TTC549 (cell line): ENCODE results near the gene CISH.

Source experiments
- FAIRE-seq: peaks from 2 replicates; lab custom pipeline; 2012; peaks lifted over from hg19 to GRCh38; lab: Jason Lieb, UNC

CISH gene

DNA sequence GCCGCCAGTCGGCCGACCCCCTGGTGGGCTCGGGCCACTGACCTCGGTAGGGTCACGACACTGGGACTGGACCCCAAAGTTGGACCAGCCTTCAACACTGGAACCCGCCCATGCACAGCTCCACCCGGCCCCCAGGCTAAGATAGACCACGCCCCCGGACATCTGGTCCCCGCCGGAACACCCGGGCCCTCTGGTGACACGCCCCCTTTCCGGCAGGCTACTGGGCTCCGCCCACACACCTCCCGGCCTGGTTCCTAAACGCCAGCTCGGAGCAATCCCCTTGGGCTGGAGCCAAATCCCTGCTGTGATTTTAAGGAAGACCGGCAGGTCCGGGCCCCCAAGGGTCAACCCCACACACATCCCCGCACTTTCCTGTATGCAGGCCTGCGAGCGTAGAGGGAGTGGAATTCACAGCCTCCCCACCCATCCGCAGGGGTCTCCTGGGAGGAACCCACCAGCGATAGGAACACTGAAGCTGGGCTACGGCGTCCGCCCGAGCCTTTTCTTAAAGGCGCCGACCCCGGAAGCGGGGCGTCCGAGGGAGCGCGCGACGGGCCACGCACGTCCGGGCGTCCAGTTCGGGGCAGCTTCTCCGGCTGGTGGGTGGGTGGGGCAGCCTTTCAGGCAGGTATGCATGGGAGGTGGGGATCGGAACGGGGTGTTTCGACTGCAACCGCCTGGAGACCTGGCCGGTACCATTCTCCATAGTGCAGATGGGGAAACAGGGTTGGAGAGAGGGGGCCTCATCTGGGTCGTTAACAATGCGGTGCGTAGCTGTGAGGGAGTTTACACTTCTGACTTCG is 42.4 kb downstream of the CISH start, which contains the start of gene HEMK1:
Gene HEMK1 (plus strand): TSS at position 576 of the 803 bp plus-strand sequence. CDS start 1,583 bp downstream, outside the sequence.
- peak; percentile 41 for FAIRE-seq

DNA sequence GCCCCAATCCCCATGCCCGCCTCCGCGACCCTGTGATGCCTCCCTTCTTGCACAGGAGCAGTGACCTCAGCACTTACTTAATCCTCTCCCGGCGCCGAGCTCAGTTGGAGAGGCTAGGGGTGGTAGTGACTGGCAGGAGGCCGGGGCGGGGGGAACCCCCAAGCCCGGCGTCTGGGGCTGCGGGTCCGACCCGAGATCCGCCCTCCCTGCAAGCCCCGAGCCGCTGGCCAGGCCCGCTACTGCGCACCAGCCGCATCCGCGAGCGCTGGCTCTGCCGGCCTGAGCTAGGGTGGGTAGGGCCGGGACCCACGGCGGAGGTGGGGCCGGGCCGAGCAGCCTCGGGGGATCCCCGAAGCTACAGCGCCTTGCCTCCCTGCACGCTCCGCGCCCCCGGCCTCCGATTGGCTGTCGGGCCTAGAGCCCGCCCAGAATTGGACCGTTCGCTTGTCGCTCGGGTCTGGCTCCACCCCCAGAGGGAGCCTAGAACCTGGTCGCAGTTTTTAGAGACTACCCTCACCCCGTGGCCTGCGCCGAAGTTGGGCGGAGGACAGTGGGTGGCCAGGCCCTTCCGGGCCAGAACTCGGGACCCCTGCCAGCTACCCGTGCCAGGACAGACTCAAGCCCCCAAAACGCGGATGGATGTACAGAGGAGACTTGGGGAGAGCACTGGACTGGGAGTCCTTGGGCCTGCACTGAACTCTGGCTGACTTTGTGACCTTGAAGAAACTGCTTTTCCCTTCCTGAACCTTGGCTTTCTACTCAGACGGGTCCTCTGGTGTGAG is 44.0 kb downstream of the CISH start, which contains the start of gene C3orf18:
Gene C3orf18 (minus strand): TSS at position 362 of the 782 bp plus-strand sequence. CDS start 2,048 bp downstream, outside the sequence.
- no peak for FAIRE-seq

DNA sequence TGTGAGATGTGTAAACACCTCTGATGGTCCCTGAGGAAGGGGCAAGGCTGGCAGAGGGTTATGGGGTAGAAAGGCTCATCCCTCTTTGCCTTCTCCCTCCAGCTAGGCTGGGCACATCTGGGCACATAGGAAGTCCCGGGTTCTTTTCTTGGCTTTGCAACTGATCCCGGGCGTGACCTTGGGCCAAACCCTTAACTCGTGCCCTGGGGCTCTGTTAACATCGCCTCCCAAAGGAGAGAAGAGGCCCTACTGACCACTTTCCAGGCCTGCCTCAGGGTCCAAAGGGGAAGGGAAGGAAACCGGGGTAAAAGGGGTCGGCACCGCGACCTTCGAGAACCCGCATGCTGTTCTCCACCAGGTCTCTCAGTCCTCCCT is 44.6 kb downstream of the CISH start:
- no peak for FAIRE-seq

DNA sequence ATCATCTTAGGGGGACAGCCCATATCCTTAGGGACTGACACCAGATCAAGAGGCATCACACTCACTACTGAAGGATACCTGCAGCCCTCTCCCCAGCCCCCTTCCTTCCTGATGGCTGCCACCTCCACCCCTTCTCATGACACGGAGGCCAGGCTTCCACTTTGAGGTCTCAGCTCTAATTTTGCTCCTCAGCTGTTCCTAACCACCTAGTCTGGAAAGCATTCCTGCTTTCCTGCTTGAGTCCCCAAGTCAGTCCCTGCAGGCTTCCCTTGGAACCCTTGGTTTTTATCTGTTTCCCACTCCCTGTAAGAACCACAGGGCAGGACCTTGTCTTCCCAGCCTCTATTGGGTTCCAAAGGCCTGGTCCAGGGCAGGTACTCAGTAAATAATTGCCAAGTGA is 47.3 kb downstream of the CISH start:
- FAIRE-seq = no peak

DNA sequence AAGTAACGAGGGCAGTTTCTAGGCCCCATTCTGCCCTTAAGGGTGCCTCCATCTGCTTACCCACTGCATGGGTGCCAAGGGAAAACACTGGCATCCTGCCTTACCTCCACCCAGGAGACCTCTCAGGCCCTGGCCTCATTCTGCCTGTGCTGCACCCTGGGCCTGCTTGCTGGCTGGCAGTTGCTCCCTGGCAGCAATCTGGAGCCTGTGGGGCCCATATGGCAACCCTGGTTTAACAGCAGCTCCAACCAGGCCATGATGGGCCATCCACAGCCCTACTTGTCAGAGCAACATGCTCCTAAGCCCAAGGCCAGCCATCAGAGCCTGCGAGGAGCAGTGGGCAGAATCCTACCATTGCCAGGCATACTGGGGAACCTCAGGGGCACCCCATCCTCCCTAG is 47.7 kb downstream of the CISH start:
- no peak for FAIRE-seq

DNA sequence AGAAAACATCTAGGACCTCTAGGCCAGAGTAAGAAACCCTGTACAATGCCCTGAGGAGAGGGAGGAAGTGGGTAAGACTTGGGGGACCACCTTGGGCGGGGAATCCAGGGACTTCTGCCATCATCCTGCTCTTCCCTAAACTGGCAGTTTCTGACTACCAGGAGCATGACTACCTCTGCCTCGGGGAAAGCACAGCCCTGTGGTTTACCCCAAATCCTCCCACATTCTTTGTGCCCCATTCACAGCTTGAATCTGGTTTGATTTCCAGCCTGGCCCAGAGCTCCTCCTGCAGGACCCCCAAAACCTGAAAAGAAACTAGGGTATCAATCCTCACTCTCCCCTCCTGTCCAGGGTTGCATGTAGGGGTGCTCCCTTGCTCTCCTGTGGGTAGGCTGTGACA is 48.7 kb downstream of the CISH start:
- no peak for FAIRE-seq

DNA sequence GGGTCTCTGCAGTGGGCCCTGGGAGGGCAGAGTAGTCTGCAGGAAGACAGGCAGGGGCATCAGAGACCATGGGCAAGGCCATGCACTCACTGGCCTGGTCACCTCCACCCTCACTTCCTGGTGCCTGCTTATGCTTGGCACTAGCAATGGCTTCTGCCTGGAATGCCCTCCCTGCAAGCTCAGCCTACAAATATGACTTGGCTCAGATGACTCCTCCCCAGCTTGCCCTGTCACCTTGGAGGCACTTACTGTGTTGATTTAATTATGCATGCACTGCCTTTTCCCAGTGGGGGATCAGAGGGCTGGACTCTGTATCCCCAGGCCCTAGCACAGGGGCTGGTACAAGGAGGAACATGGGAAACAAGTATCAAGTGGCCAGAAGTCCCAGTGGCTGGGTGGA is 51.9 kb downstream of the CISH start:
- no peak for FAIRE-seq

DNA sequence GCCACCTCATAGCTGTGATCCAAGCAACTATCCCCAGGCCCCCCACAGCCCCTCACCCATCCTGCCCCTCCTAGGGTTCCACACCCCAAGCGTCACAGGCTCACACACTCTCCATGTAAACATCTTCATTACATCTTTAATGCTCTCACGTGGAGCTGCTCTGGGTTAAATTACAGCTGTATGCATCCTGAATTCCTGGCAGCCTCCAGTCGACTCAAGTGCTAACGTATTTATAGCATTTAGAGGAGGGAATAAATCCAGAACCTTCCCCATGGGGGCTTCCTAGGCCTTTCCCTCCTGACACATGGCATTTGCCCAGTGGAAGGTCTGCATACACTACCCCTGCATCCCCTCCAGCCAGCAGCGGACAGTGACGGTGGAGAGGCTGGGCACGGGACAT is 53.7 kb downstream of the CISH start:
- no peak for FAIRE-seq

DNA sequence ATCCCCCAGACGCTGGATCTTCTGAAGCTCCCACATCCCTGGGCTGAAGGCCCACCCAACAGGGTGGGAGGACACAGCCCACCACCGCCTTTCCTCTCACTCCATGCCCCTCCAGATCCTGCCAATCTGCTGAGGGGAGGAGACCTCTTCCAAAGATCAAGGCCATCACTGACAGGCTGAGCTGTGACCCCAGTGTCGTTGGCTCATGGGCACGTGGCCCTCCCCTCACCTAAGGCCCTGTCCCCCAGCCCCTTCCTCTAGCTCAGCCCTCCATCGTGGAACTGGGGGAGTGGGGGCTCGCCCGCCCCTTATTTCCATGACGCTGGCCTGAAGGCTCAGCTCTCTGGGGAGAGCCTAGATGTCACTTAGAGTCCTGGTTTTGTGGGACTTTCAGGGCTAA is 54.5 kb downstream of the CISH start:
- no peak for FAIRE-seq
